Fibroblast of pulmonary artery (primary cell): Measurements from ENCODE around the gene FAM135A.

Experiments used
- DNase-seq: peaks from one replicate; pipeline ENCODE4 v3.0.0-alpha.2; 2010; ENCODE audit warnings: low read depth
- H3K4me3 ChIP-seq: replicated peaks from 2 replicates; pipeline ENCODE4 v1.5.1; 2011; ENCODE audit warnings: low read depth, mild to moderate bottlenecking, control low read depth, low read length, moderate library complexity
- CTCF ChIP-seq: IDR thresholded peaks from 2 replicates; pipeline ENCODE4 v1.5.1; 2011; ENCODE audit warnings: mild to moderate bottlenecking, control low read depth, low read length, inconsistent platforms; ENCODE audit errors: missing control alignments

Gene FAM135A

GRCh38 chr6:70412252-70413113 lies 825 bp upstream of the FAM135A start:
- TF ChIP-seq CTCF, result no peak
- no peak for DNase-seq
- peak overlapping the region; percentile 90 for H3K4me3 ChIP-seq

- TF ChIP-seq CTCF, result no peak
- peak overlapping the region; percentile 90 for H3K4me3 ChIP-seq
- no peak for DNase-seq
Observed at GRCh38 chr6:70413992-70414494, 735 bp downstream of the FAM135A start.

GRCh38 chr6:70414813-70415212 lies 1.5 kb downstream of the FAM135A start:
- no peak for TF ChIP-seq CTCF
- no peak for DNase-seq
- H3K4me3 ChIP-seq, result peak overlapping the region; percentile 90

- no peak overlapping the region for H3K4me3 ChIP-seq
- TF ChIP-seq CTCF, result no peak
- DNase-seq, result no peak
Observed at GRCh38 chr6:70415247-70415646, 1.9 kb downstream of the FAM135A start.

- DNase-seq, result no peak
- no peak for TF ChIP-seq CTCF
- no peak overlapping the region for H3K4me3 ChIP-seq
Observed at GRCh38 chr6:70415660-70416059, 2.4 kb downstream of the FAM135A start.

- peak; percentile 34 for DNase-seq
- no peak overlapping the region for H3K4me3 ChIP-seq
- TF ChIP-seq CTCF, result no peak
Observed at GRCh38 chr6:70421509-70421908, 8.2 kb downstream of the FAM135A start.
